DOHH2 (cell line): ENCODE data around the gene EXOC3L2.

Source experiments
- H3F3A ChIP-seq: fragments of 200-600 bp; sonication (generic), shearing (Covaris generic); 2 replicates; pipeline ENCODE4 v1.6.0; 2016; ENCODE audit warnings: antibody characterized with exemption, mild to moderate bottlenecking; ENCODE audit not compliant: control insufficient read depth, insufficient read depth
- H3K27ac ChIP-seq: fragments of 200-600 bp; sonication (generic); 2 replicates; pipeline ENCODE4 v1.5.1; 2014; ENCODE audit warnings: low read depth, mild to moderate bottlenecking, low read length, moderate library complexity
- H3K27me3 ChIP-seq: fragments of 200-600 bp; sonication (generic); 2 replicates; pipeline ENCODE4 v1.6.1; 2014; ENCODE audit warnings: mild to moderate bottlenecking, low read length, mixed read lengths; ENCODE audit not compliant: control insufficient read depth
- H3K36me3 ChIP-seq: fragments of 200-600 bp; sonication (generic); 2 replicates; pipeline ENCODE4 v1.6.1; 2014; ENCODE audit warnings: mild to moderate bottlenecking, low read length, moderate library complexity, mixed read lengths; ENCODE audit not compliant: control insufficient read depth
- H3K4me1 ChIP-seq: fragments of 200-600 bp; sonication (generic); 2 replicates; pipeline ENCODE4 v1.6.1; 2014; ENCODE audit warnings: mild to moderate bottlenecking, low read length, mixed read lengths; ENCODE audit not compliant: control insufficient read depth
- H3K4me2 ChIP-seq: fragments of 200-600 bp; sonication (generic); 2 replicates; pipeline ENCODE4 v1.6.0; 2014; ENCODE audit warnings: mild to moderate bottlenecking, low read length, moderate library complexity
- H3K4me3 ChIP-seq: fragments of 200-600 bp; sonication (generic); 2 replicates; pipeline ENCODE4 v1.5.1; 2014; ENCODE audit warnings: mild to moderate bottlenecking, low read length, mixed read lengths
- H3K79me2 ChIP-seq: fragments of 200-600 bp; sonication (generic); 2 replicates; pipeline ENCODE4 v1.6.1; 2014; ENCODE audit warnings: mild to moderate bottlenecking, low read length, mixed read lengths; ENCODE audit not compliant: control insufficient read depth
- H3K9me2 ChIP-seq: fragments of 200-600 bp; sonication (generic); replicated peaks from 2 replicates; pipeline ENCODE4 v1.6.1; 2014; ENCODE audit warnings: mild to moderate bottlenecking, low read length, mixed read lengths; ENCODE audit not compliant: control insufficient read depth
- H3K9me3 ChIP-seq: fragments of 200-600 bp; sonication (generic); 2 replicates; pipeline ENCODE4 v1.6.1; 2014; ENCODE audit warnings: antibody characterized with exemption, low read length, mixed read lengths; ENCODE audit not compliant: control insufficient read depth, insufficient read depth
- H4K20me1 ChIP-seq: fragments of 200-600 bp; sonication (generic); 2 replicates; pipeline ENCODE4 v1.6.0; 2014; ENCODE audit warnings: low read depth, mild to moderate bottlenecking, antibody characterized with exemption, low read length, moderate library complexity; ENCODE audit not compliant: control insufficient read depth, insufficient read depth
- CTCF ChIP-seq: fragments of 200-600 bp; sonication (generic); IDR thresholded peaks from one replicate; pipeline ENCODE4 v1.5.1; 2014; ENCODE audit warnings: antibody characterized with exemption, mild to moderate bottlenecking, low read depth, low read length; ENCODE audit not compliant: poor library complexity, severe bottlenecking
- EZH2phosphoT487 ChIP-seq: fragments of 200-600 bp; sonication (generic); IDR thresholded peaks from 2 replicates; pipeline ENCODE4 v1.6.1; 2017; ENCODE audit warnings: borderline replicate concordance, mild to moderate bottlenecking, antibody characterized with exemption, low read length, moderate library complexity, mixed read lengths

EXOC3L2 gene

GRCh38 chr19:45172611-45173208, 72.5 kb downstream of the EXOC3L2 start:
- no peak for TF ChIP-seq EZH2phosphoT487
- no peak for TF ChIP-seq CTCF
- Histone ChIP-seq H3K9me2 (no peaks in the 10 kb centered on the region), H3K4me3 (no peak overlapping the region), H3K79me2 (peaks cover 28% of the 10 kb centered on the region), H4K20me1 (no peaks in the 10 kb centered on the region), H3K9me3 (no peaks in the 10 kb centered on the region), H3F3A (no peaks in the 10 kb centered on the region), H3K36me3 (no peaks in the 10 kb centered on the region), H3K4me1 (peaks cover 13% of the 10 kb centered on the region), H3K27ac (no peak overlapping the region), H3K27me3 (no peaks in the 10 kb centered on the region), H3K4me2 (no peak overlapping the region)

GRCh38 chr19:45172173-45172572, 73.0 kb downstream of the EXOC3L2 start:
- Histone ChIP-seq H3K4me3 (no peak overlapping the region), H3K4me1 (peaks cover 9% of the 10 kb centered on the region), H3K79me2 (peaks cover 23% of the 10 kb centered on the region), H4K20me1 (no peaks in the 10 kb centered on the region), H3K9me2 (no peaks in the 10 kb centered on the region), H3K27me3 (no peaks in the 10 kb centered on the region), H3K9me3 (no peaks in the 10 kb centered on the region), H3F3A (no peaks in the 10 kb centered on the region), H3K36me3 (no peaks in the 10 kb centered on the region), H3K4me2 (no peak overlapping the region), H3K27ac (no peak overlapping the region)
- no peak for TF ChIP-seq EZH2phosphoT487
- TF ChIP-seq CTCF, result no peak

GRCh38 chr19:45171211-45171623, 74.0 kb downstream of the EXOC3L2 start:
- Histone ChIP-seq H4K20me1 (no peaks in the 10 kb centered on the region), H3K9me3 (no peaks in the 10 kb centered on the region), H3F3A (no peaks in the 10 kb centered on the region), H3K4me2 (no peak overlapping the region), H3K36me3 (no peaks in the 10 kb centered on the region), H3K79me2 (peaks cover 14% of the 10 kb centered on the region), H3K27ac (no peak overlapping the region), H3K9me2 (no peaks in the 10 kb centered on the region), H3K4me3 (no peak overlapping the region), H3K4me1 (peaks cover 6% of the 10 kb centered on the region; the same call in 1 of the 2 replicates), H3K27me3 (no peaks in the 10 kb centered on the region)
- no peak for TF ChIP-seq CTCF
- no peak for TF ChIP-seq EZH2phosphoT487
